Calu3 (cell line): Measurements from ENCODE around the gene PEX19. TPM values are rescaled to one million over a fixed set of nuclear protein-coding genes. Genes with fewer than 3 reads are reported as not detected.
A peak's percentile ranks its signal among the peaks of the same experiment; 100 is the strongest.
"Not testable (repeated sequence)": the region's sequence is repeated elsewhere in the genome, so short reads cannot be mapped to it uniquely, and the experiment has no call there.

Experiments
- BruUV-seq: library from RNA; stranded (reverse); fragments of 400-500 nt; replicated peaks from 2 replicates; lab custom pipeline; 2021; lab: Mats Ljungman, UMichigan
- CTCF ChIA-PET: fragments of 300-600 bp; sonication (Branson Sonifier 250); formaldehyde crosslinking; loops from one replicate; lab custom pipeline; 2022; ENCODE audit warnings: antibody characterized with exemption; lab: Charles Lee
- DNase-seq: peaks from one replicate; pipeline ENCODE4 v3.0.0; 2022
- H3K27ac Mint-ChIP-seq: one replicate; pipeline ENCODE4 v1.8.0; 2022; ENCODE audit warnings: mixed read lengths; ENCODE audit not compliant: unreplicated experiment
- H3K27me3 Mint-ChIP-seq: one replicate; pipeline ENCODE4 v1.8.0; 2022; ENCODE audit warnings: mixed read lengths; ENCODE audit not compliant: unreplicated experiment
- H3K36me3 Mint-ChIP-seq: one replicate; pipeline ENCODE4 v1.8.0; 2022; ENCODE audit warnings: mild to moderate bottlenecking, moderate library complexity, mixed read lengths; ENCODE audit not compliant: insufficient read depth, unreplicated experiment
- H3K4me1 Mint-ChIP-seq: one replicate; pipeline ENCODE4 v1.8.0; 2022; ENCODE audit warnings: mild to moderate bottlenecking, low read depth, mixed read lengths; ENCODE audit not compliant: unreplicated experiment
- H3K4me3 Mint-ChIP-seq: one replicate; pipeline ENCODE4 v1.8.0; 2022; ENCODE audit warnings: mild to moderate bottlenecking, low read depth, moderate library complexity, mixed read lengths; ENCODE audit not compliant: unreplicated experiment
- H3K9me3 Mint-ChIP-seq: one replicate; pipeline ENCODE4 v1.8.0; 2022; ENCODE audit warnings: low read depth, mixed read lengths; ENCODE audit not compliant: unreplicated experiment
- intact Hi-C: fragments of 100-400 bp; cut with micrococcal nuclease; formaldehyde crosslinking; loops from one replicate; pipeline ENCODE4 v1.10.0; 2022; ENCODE audit not compliant: unreplicated experiment
- total RNA-seq: library from RNA; stranded (reverse); gene quantifications from 2 replicates; pipeline ENCODE4 v1.2.3, GENCODE V29; 2022
- TF ChIP-seq, protein P1 (sequence below): fragments of 200-600 bp; IDR thresholded peaks from one replicate; pipeline ENCODE4 v1.8.0; 2022; ENCODE audit warnings: antibody characterized with exemption; ENCODE audit not compliant: unreplicated experiment

The PEX19 gene
- total RNA-seq, 1 experiment from 2014 or later: 64.0 TPM

DNA sequence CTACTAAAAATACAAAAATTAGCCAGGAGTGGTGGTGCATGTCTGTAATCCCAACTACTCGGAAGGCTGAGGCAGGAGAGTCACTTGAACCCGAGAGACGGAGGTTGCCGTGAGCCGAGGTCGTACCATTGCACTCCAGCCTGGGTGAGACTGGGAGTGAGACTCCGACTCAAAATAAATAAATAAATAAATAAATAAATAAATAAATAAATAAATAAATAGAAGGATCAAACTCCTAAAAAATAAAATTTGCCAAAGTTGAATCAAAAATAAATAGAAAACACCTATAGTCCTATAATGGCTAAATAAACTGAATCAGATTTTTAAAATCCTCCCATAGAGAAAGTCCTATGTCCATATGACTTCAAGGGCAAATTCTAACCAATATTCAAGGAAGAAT, 15.2 kb upstream of the PEX19 start:
- TF ChIP-seq, protein P1, sequence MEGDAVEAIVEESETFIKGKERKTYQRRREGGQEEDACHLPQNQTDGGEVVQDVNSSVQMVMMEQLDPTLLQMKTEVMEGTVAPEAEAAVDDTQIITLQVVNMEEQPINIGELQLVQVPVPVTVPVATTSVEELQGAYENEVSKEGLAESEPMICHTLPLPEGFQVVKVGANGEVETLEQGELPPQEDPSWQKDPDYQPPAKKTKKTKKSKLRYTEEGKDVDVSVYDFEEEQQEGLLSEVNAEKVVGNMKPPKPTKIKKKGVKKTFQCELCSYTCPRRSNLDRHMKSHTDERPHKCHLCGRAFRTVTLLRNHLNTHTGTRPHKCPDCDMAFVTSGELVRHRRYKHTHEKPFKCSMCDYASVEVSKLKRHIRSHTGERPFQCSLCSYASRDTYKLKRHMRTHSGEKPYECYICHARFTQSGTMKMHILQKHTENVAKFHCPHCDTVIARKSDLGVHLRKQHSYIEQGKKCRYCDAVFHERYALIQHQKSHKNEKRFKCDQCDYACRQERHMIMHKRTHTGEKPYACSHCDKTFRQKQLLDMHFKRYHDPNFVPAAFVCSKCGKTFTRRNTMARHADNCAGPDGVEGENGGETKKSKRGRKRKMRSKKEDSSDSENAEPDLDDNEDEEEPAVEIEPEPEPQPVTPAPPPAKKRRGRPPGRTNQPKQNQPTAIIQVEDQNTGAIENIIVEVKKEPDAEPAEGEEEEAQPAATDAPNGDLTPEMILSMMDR: no peak
- H3K4me1 Mint-ChIP-seq: no peaks in the 10 kb centered on the region
- no peaks in the 10 kb centered on the region for H3K9me3 Mint-ChIP-seq
- H3K27me3 Mint-ChIP-seq: no peaks in the 10 kb centered on the region
- CTCF ChIA-PET: no interaction called here
- no peak for DNase-seq
- no TSS peak for BruUV-seq
- no peak overlapping the region for H3K4me3 Mint-ChIP-seq
- intact Hi-C loops: no loop called here
- no peak overlapping the region for H3K27ac Mint-ChIP-seq
- H3K36me3 Mint-ChIP-seq: peaks cover 81% of the 10 kb centered on the region

- H3K4me1 Mint-ChIP-seq: no peaks in the 10 kb centered on the region
- H3K9me3 Mint-ChIP-seq: no peaks in the 10 kb centered on the region
- H3K27me3 Mint-ChIP-seq: no peaks in the 10 kb centered on the region
- H3K36me3 Mint-ChIP-seq: peaks cover 86% of the 10 kb centered on the region
- DNase-seq: no peak
- no TSS peak for BruUV-seq
- TF ChIP-seq, protein P1: no peak
- H3K27ac Mint-ChIP-seq: no peak overlapping the region
- intact Hi-C loops: loop anchor here (5.0 kb wide), 1 partner anchor 36 kb away; no protein-coding TSS in a partner anchor
- CTCF ChIA-PET: no interaction called here
- H3K4me3 Mint-ChIP-seq: no peak overlapping the region
These were observed 11.1 kb upstream of the PEX19 start for GRCh38 chr1:160296036-160296435.

- H3K27me3 Mint-ChIP-seq: no peaks in the 10 kb centered on the region
- no peak overlapping the region for H3K27ac Mint-ChIP-seq
- H3K36me3 Mint-ChIP-seq: peaks cover 83% of the 10 kb centered on the region
- TF ChIP-seq, protein P1: no peak
- no peaks in the 10 kb centered on the region for H3K9me3 Mint-ChIP-seq
- intact Hi-C loops: loop anchor here (5.0 kb wide), 1 partner anchor 84 kb away; no protein-coding TSS in a partner anchor
- no TSS peak for BruUV-seq
- CTCF ChIA-PET: interaction anchor here (2.5 kb wide), 1 partner anchor 101 kb away, joined by 46 read pairs; no protein-coding TSS in a partner anchor
- H3K4me3 Mint-ChIP-seq: no peak overlapping the region
- no peaks in the 10 kb centered on the region for H3K4me1 Mint-ChIP-seq
- no peak for DNase-seq
These were observed 8.4 kb upstream of the PEX19 start for GRCh38 chr1:160293020-160293968.

- H3K36me3 Mint-ChIP-seq: peaks cover 77% of the 10 kb centered on the region
- intact Hi-C loops: loop anchor here (1.0 to 5.0 kb wide), 3 partner anchors 86 to 192 kb away; no protein-coding TSS in a partner anchor
These were observed 6.6 kb upstream of the PEX19 start for GRCh38 chr1:160291248-160292220.

GRCh38 chr1:160287769-160288168, 2.8 kb upstream of the PEX19 start:
- BruUV-seq, H3K27ac Mint-ChIP-seq, H3K4me3 Mint-ChIP-seq, DNase-seq, CTCF ChIA-PET, H3K27me3 Mint-ChIP-seq, H3K9me3 Mint-ChIP-seq: not testable (repeated sequence)
- intact Hi-C loops: loop anchor here (5.0 kb wide), 1 partner anchor 1155 kb away; no protein-coding TSS in a partner anchor
- Mint-ChIP-seq H3K4me1 (peaks cover 17% of the 10 kb centered on the region), H3K36me3 (peaks cover 73% of the 10 kb centered on the region)

More at GRCh38 chr1:160291248-160292220, 6.6 kb upstream of the PEX19 start:
- TF ChIP-seq, protein P1: peak; percentile 85
- H3K27ac Mint-ChIP-seq: no peak overlapping the region
- H3K27me3 Mint-ChIP-seq: no peaks in the 10 kb centered on the region
- H3K4me1 Mint-ChIP-seq: peaks cover 6% of the 10 kb centered on the region
- H3K4me3 Mint-ChIP-seq: no peak overlapping the region
- no peaks in the 10 kb centered on the region for H3K9me3 Mint-ChIP-seq
- DNase-seq: peak; percentile 75
- no TSS peak for BruUV-seq
- CTCF ChIA-PET: interaction anchor here (0.5 to 3.4 kb wide), 12 partner anchors 28 to 206 kb away, joined by 3 to 46 read pairs (median 4); partner anchors contain the start of genes DCAF8 and IGSF8
